DMS153 treated with DMSO at 0.1 percent for 48 hours (cell line): ENCODE results near the gene PHOX2A.
A peak's percentile ranks its signal among the peaks of the same experiment; 100 is the strongest.

Experiments used
- DNase-seq: peaks from one replicate; lab custom pipeline; 2025; ENCODE audit not compliant: unreplicated experiment; lab: John Stamatoyannopoulos, UW

PHOX2A gene

GRCh38 chr11:72250661-72251464 lies 6.9 kb upstream of the PHOX2A start:
- DNase-seq, result no peak

DNA sequence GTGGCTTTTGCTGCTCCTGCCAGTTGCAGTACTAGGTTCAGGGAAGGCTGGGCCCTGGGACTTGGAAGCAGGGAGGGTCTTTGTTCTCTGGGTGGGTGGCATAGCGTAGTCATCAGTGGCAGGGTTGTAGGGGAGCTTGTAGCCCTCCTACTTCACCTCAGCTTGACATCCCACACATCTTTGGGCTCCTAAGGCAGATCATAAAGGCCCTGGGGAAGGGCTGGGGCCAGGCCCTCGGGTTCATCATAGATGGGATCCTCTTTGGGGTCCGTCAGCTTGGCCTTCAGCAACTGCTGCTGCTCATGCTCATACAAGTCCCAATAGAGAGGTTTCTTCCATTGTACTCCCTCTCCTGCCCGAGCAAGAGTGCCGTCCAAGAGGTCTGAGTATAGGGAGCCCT lies 6.0 kb upstream of the PHOX2A start:
- DNase-seq, result no peak

- DNase-seq, result no peak
Observed at GRCh38 chr11:72247584-72247983, 3.6 kb upstream of the PHOX2A start.

- no peak for DNase-seq
Observed at GRCh38 chr11:72245263-72245816, 1.4 kb upstream of the PHOX2A start.

DNA sequence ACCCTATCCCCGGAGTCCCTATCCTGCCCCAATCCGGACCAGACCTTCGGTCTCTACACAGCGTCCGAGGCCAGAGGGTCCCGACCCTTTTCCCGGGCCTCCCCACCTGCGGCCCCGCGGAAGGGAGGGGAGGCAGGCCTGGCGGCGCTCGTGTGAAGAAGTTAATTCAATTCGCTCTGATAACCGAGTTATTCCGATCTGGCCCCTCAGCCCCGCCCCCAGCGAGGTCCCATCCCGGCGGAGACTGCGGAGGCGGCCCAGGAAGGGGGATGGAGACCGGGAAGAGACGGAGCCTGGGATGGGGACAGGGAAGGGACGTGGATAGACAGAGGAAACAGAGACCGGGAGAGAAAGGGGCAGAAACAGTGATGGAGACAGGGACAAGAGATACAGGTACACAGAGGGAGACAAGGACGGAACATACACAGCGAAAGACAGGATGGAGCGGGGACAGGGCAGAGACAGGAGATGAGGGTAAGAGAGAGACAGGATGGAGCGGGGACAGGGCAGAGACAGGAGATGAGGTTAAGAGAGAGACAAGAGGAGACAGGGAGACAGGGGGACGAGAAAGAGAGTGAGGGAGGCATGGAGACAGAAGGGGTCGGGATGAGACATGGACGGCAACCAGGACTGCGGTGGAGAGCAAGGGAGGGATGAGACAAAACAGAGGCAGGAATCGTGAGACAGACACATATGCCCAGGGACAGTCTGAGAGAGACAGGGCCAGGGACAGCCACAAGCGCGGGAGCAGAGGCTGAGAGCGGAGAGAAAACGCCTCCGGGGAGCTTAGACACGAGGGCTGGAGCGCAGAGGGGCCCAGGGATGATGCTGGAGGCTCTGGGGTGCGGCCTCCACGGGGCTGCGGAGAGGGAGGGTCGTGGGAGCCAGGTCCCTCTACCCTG lies 636 bp upstream of the PHOX2A start:
- no peak for DNase-seq

- no peak for DNase-seq
Observed at GRCh38 chr11:72243173-72244059, 560 bp downstream of the PHOX2A start.

DNA sequence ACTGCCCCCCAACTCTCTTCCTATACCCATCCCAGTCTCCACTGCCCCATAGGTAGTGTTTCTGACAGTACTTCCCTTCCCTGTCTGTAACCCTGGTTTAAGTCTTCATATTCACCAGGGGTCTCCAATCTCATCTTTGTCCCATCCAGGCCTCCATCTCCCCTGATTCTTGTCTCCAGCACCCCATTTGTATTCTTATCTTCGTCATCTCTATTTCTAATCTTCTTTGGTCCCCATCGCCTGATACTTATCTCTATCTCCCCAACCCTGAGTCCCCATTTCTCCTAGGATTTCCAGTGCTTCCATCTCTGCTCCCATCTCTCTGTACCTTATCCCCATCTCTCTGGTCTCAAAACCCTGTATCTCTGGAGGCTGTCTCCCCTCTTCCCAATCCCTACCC lies 1.8 kb downstream of the PHOX2A start:
- no peak for DNase-seq

DNA sequence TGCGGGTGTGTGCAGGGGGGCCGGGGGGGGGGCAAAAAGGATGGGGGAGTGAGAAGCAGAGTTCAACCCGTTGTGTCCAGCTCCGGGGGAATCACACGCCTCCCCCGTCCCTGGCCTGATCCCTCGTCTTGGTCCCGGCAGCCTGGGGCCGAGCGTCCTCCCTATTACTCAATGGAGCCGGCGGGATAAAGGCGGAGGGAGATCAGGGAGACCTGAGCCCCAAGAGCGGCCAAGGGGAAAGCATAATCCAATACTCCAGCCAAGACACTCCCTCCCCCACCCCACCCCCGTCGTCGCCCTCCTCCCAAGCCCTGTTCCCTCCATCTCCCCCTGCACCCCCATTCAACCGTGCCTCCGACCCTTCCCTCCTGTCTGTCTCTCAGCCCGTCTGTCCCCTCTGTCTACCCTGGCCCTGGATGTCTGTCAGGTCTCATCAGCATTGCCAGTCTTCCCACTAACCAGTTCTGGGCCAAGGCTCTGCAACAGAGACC lies 2.6 kb downstream of the PHOX2A start:
- DNase-seq, result no peak

DNA sequence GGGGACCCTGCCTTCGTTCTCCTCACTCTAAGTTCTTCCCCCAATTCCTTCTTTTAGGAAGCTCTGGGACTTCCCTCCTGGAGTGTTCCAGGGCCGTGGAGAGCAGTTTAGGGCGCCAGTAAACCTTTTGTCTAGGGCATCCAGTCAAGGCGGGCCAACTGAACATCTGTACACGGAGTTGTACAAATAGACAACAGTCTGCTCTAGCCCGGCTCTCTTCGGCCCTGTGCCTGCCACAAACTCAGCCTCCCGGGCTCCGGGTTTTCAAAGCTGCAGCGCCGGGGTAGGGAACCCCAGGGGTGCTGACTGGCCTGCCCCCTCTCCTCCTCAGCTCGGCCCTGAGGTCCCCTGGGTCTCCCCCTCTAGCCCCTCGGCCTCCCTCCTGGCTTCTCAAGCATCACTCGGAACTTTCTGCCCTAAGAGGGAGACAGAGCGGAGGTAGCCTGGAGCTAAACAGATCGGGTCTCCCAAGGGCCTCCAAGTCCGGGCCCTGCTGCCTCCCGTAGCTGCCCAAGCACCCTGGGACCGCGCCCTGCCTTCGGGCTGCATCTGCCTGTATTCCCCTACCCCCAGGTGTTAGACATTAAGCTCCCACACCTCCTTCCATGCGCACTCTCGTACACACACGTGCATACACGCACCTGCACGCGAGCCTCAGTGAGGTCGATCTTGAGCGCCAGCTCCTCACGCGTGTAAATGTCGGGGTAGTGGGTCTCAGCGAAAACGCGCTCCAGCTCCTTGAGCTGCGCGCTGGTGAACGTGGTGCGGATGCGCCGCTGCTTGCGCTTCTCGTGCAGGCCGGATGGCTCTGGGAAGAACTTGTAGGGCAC lies 3.3 kb downstream of the PHOX2A start:
- DNase-seq, result peak; percentile 30

GRCh38 chr11:72239849-72240460 lies 4.0 kb downstream of the PHOX2A start:
- peak; percentile 6 for DNase-seq

- peak; percentile 24 for DNase-seq
Observed at GRCh38 chr11:72239313-72239848, 4.6 kb downstream of the PHOX2A start.

DNA sequence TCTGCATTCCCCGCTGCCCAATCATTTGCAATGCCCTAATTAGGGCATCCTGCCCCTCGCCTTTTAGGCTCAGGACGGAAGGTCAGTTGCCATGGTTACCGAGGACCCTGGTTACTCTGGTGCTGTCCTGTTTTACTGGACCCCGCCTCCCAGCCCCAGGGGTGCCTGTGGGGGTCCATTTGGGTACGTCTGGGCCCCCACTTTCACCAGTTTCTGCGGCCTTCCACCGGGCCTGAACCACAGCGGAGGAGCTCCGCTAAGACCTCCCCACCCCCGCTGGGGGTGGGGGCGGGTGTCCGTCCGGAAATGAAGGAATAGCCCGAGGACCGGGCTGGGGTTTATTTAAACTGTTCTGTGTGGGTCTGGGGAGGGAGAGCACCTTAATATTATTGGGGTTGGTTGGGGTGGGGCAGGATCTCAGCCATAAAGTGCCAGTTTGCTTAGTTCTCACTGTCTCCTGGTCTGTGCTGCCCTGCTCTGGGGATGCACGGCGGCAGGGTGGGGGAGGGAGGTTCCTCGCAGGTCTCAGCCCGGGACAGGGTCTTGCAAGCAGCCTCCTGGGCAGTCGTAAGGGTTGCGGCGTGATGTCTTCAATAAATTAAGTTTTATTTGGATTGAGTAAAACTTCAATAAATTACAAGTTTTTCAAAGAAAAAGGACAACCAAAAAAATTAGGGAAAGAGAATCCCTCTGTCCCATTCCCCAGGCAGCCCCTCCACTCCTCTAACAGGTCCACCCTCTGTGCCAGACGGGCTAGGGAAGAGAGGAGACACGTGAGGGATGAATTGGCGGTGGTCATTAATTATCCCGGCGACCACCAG lies 5.3 kb downstream of the PHOX2A start:
- no peak for DNase-seq

GRCh38 chr11:72238040-72238450 lies 5.9 kb downstream of the PHOX2A start:
- DNase-seq, result peak; percentile 60

- no peak for DNase-seq
Observed at GRCh38 chr11:72237112-72237931, 6.7 kb downstream of the PHOX2A start.

GRCh38 chr11:72236774-72237111 lies 7.2 kb downstream of the PHOX2A start:
- no peak for DNase-seq

GRCh38 chr11:72236083-72236697 lies 7.8 kb downstream of the PHOX2A start:
- no peak for DNase-seq
